ENCODE results near the gene EIF4E2.

- TF ChIP-seq, protein P1, sequence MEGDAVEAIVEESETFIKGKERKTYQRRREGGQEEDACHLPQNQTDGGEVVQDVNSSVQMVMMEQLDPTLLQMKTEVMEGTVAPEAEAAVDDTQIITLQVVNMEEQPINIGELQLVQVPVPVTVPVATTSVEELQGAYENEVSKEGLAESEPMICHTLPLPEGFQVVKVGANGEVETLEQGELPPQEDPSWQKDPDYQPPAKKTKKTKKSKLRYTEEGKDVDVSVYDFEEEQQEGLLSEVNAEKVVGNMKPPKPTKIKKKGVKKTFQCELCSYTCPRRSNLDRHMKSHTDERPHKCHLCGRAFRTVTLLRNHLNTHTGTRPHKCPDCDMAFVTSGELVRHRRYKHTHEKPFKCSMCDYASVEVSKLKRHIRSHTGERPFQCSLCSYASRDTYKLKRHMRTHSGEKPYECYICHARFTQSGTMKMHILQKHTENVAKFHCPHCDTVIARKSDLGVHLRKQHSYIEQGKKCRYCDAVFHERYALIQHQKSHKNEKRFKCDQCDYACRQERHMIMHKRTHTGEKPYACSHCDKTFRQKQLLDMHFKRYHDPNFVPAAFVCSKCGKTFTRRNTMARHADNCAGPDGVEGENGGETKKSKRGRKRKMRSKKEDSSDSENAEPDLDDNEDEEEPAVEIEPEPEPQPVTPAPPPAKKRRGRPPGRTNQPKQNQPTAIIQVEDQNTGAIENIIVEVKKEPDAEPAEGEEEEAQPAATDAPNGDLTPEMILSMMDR (IDR thresholded peaks at IDR 0.05) = no peak
- TF ChIP-seq EZH2 (IDR thresholded peaks at IDR 0.05) = no peak
Measured at GRCh38 chr2:232528746-232529460, 21.6 kb upstream of the EIF4E2 start.
